Lung (tissue), 12 donors: ENCODE measurements around the gene PLEKHN1. TPM values are rescaled to one million over a fixed set of nuclear protein-coding genes. Genes with fewer than 3 reads are reported as not detected.

Experiments
- ATAC-seq: fragments of 200-7000 bp; cut with Tn5 transposase; one replicate; pipeline ENCODE4 v1.9.1; 2020; ENCODE audit warnings: moderate number of reproducible peaks; ENCODE audit not compliant: insufficient read depth, low FRiP score
- DNase-seq, 3 donors: peaks; one replicate each; pipeline ENCODE4 v3.0.0-alpha.2; 2013 to 2017
- H3K27ac ChIP-seq, 2 donors: one replicate each; pipeline ENCODE4 v1.5.1; 2013; ENCODE audit warnings: mild to moderate bottlenecking in 2 of 2, moderate library complexity in 2 of 2, control low read depth in 1 of 2, inconsistent platforms in 1 of 2, low read depth in 1 of 2, low read length in 1 of 2
- H3K27me3 ChIP-seq, 3 donors: one replicate each; pipeline ENCODE4 v1.5.1; 2013; ENCODE audit warnings: low read length in 2 of 3; ENCODE audit not compliant: control insufficient read depth in 3 of 3, insufficient read depth in 3 of 3
- H3K36me3 ChIP-seq, 4 donors: one replicate each; pipeline ENCODE4 v1.5.1; 2013; ENCODE audit warnings: low read length in 4 of 4, mild to moderate bottlenecking in 1 of 4, moderate library complexity in 1 of 4; ENCODE audit not compliant: control insufficient read depth in 4 of 4, insufficient read depth in 4 of 4
- H3K4me1 ChIP-seq, 5 donors: one replicate each; pipeline ENCODE4 v1.5.1; 2013; ENCODE audit warnings: low read length in 5 of 5, mild to moderate bottlenecking in 2 of 5, moderate library complexity in 1 of 5; ENCODE audit not compliant: control insufficient read depth in 5 of 5, insufficient read depth in 5 of 5
- H3K4me3 ChIP-seq: one replicate; pipeline ENCODE4 v1.5.1; 2013; ENCODE audit warnings: mild to moderate bottlenecking, control low read depth, moderate library complexity
- H3K9ac ChIP-seq, 2 donors: one replicate each; pipeline ENCODE4 v1.5.1; 2013; ENCODE audit warnings: low read length in 2 of 2, control low read depth in 1 of 2; ENCODE audit not compliant: insufficient read depth in 1 of 2
- H3K9me3 ChIP-seq, 4 donors: one replicate each; pipeline ENCODE4 v1.5.1; 2013; ENCODE audit warnings: low read length in 3 of 4, mild to moderate bottlenecking in 1 of 4, moderate library complexity in 1 of 4; ENCODE audit not compliant: control insufficient read depth in 4 of 4, insufficient read depth in 3 of 4
- WGBS, 2 donors: extraction: QIAGEN DNeasy Blood & Tissue Kit; methylation state at CpG; one replicate each; pipeline ENCODE4 v1.1.7; 2013; 5-methylcytosine and 5-hydroxymethylcytosine counted together
- polyA plus RNA-seq, 2 donors: library from polyadenylated mRNA; stranded (reverse); fragments of 200-250 nt; gene quantifications; one replicate each; pipeline ENCODE4 v1.2.1, GENCODE V29; 2013
- total RNA-seq, 2 donors: library from RNA; depleted of rRNA in 1 of 2; stranded (reverse); fragments of >200 nt in 1 of 2; gene quantifications; one replicate each; pipeline ENCODE4 v1.2.1, GENCODE V29; 2014 to 2021
- TF ChIP-seq, protein P1 (sequence below): IDR thresholded peaks from 2 replicates; pipeline ENCODE4 v1.5.1; 2012; ENCODE audit warnings: mild to moderate bottlenecking; ENCODE audit errors: control extremely low read depth, extremely low read depth
- donor health status: control.
- donor health status: control.
- donor health status: Bipolar disorder and iron deficiency.
- donor health status: healthy.
- donor health status: DM: yes; HTN: yes; CAD: no.

The PLEKHN1 gene
- total and polyA plus RNA-seq, 4 donors = 2.0 to 5.1 (median 2.4) TPM

- no peak within 1 kb of the TSS for H3K4me3 ChIP-seq
- TF ChIP-seq, protein P1, sequence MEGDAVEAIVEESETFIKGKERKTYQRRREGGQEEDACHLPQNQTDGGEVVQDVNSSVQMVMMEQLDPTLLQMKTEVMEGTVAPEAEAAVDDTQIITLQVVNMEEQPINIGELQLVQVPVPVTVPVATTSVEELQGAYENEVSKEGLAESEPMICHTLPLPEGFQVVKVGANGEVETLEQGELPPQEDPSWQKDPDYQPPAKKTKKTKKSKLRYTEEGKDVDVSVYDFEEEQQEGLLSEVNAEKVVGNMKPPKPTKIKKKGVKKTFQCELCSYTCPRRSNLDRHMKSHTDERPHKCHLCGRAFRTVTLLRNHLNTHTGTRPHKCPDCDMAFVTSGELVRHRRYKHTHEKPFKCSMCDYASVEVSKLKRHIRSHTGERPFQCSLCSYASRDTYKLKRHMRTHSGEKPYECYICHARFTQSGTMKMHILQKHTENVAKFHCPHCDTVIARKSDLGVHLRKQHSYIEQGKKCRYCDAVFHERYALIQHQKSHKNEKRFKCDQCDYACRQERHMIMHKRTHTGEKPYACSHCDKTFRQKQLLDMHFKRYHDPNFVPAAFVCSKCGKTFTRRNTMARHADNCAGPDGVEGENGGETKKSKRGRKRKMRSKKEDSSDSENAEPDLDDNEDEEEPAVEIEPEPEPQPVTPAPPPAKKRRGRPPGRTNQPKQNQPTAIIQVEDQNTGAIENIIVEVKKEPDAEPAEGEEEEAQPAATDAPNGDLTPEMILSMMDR = no peak
- 3% methylated on average over 60 to 72 of the region's 72 CpGs for WGBS, 2 donors
- peaks cover 0 to 19% (median 7%) of the 10 kb centered on the region in 3 donors for H3K27me3 ChIP-seq
- DNase-seq (peak; percentile 90 to 95 (median 92)), ATAC-seq (peak; percentile 46)
- H3K36me3 ChIP-seq = peaks cover 0 to 21% (median 0%) of the 10 kb centered on the region in 4 donors
- H3K9ac ChIP-seq = no peak within 1 kb of the TSS
- peaks cover 2 to 65% (median 26%) of the 10 kb centered on the region in 5 donors for H3K4me1 ChIP-seq
- no peaks in the 10 kb centered on the region for H3K9me3 ChIP-seq
- H3K27ac ChIP-seq = no peak within 1 kb of the TSS
These were observed 42.9 kb upstream of the PLEKHN1 start, which contains the start of gene SAMD11 for GRCh38 chr1:923131-923990. SAMD11 (plus strand) TSS chr1:923923; CDS start chr1:924432, 509 bp downstream.

DNA sequence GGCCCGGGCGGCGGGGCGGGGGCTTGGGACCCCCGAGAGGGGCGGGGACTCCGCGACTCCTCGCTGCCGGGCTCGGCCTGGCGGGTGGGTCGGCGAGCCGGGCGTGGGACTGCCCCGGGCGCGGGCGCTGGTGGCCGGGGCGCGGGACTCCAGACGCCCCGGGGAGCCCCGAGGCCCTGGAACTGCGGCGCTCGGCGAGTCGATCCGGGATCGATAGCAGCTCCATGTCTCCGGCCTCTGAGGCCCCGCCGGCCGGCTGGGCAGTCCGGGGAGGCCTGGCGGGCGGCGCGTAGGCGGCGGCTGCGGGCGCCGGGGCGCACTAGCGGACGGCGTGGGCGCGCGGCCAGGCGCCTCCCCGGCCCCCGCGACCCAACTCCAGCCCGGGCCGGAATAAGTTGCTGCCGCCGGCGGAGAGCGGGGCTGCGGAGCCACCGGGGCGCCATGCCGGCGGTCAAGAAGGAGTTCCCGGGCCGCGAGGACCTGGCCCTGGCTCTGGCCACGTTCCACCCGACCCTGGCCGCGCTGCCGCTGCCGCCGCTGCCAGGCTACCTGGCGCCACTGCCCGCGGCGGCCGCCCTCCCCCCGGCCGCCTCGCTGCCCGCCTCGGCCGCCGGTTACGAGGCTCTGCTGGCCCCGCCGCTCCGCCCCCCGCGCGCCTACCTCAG, 42.2 kb upstream of the PLEKHN1 start:
- Histone ChIP-seq H3K27me3 (peaks cover 0 to 19% (median 7%) of the 10 kb centered on the region in 3 donors), H3K4me3 (no peak overlapping the region), H3K9me3 (no peaks in the 10 kb centered on the region), H3K9ac (no peak overlapping the region), H3K36me3 (peaks cover 0 to 24% (median 0%) of the 10 kb centered on the region in 4 donors), H3K27ac (no peak overlapping the region), H3K4me1 (peaks cover 2 to 59% (median 26%) of the 10 kb centered on the region in 5 donors)
- ATAC-seq = no peak
- DNase-seq = no peak
- 0% methylated on average over 42 to 98 of the region's 98 CpGs for WGBS, 2 donors
- TF ChIP-seq, protein P1 = no peak

- TF ChIP-seq, protein P1 = no peak
- 1% methylated on average over 73 to 118 of the region's 120 CpGs for WGBS, 2 donors
- H3K4me3 ChIP-seq = no peak overlapping the region
- H3K9ac ChIP-seq = no peak overlapping the region
- peak in 2 of 3 donors; percentile 45 to 63 for DNase-seq
- ATAC-seq = no peak
- no peaks in the 10 kb centered on the region for H3K9me3 ChIP-seq
- H3K27me3 ChIP-seq = peaks cover 0 to 19% (median 7%) of the 10 kb centered on the region in 3 donors
- peaks cover 0 to 28% (median 0%) of the 10 kb centered on the region in 4 donors for H3K36me3 ChIP-seq
- H3K27ac ChIP-seq = no peak overlapping the region
- H3K4me1 ChIP-seq = peaks cover 2 to 51% (median 26%) of the 10 kb centered on the region in 5 donors
These were observed 41.4 kb upstream of the PLEKHN1 start for GRCh38 chr1:924656-925560.
